Measurements from ENCODE around the gene FGF2.

DNA sequence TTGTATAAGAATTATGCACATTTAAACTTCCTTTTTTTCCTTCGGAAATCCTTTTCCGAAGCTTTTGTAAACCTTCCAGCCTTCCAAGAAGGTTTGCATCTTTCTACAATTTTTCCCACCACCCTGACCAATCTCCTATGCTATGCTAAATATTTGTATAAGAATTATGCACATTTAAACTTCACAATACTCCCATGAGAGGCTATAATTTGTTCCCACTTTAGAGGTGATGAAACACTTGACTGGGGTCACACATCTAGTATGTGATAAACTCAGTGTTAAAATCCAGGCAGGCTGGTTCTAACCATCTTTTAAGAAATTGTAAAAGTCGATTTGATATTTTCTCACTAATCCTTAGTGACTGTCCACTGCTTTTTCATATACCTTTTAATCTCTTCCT, 73.7 kb downstream of the FGF2 start:
- TF ChIP-seq, protein P1, sequence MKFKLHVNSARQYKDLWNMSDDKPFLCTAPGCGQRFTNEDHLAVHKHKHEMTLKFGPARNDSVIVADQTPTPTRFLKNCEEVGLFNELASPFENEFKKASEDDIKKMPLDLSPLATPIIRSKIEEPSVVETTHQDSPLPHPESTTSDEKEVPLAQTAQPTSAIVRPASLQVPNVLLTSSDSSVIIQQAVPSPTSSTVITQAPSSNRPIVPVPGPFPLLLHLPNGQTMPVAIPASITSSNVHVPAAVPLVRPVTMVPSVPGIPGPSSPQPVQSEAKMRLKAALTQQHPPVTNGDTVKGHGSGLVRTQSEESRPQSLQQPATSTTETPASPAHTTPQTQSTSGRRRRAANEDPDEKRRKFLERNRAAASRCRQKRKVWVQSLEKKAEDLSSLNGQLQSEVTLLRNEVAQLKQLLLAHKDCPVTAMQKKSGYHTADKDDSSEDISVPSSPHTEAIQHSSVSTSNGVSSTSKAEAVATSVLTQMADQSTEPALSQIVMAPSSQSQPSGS (tag by site-specific recombination; IDR thresholded peaks at IDR 0.05; ENCODE audit: low read depth), result no peak
- TF ChIP-seq, protein P2, sequence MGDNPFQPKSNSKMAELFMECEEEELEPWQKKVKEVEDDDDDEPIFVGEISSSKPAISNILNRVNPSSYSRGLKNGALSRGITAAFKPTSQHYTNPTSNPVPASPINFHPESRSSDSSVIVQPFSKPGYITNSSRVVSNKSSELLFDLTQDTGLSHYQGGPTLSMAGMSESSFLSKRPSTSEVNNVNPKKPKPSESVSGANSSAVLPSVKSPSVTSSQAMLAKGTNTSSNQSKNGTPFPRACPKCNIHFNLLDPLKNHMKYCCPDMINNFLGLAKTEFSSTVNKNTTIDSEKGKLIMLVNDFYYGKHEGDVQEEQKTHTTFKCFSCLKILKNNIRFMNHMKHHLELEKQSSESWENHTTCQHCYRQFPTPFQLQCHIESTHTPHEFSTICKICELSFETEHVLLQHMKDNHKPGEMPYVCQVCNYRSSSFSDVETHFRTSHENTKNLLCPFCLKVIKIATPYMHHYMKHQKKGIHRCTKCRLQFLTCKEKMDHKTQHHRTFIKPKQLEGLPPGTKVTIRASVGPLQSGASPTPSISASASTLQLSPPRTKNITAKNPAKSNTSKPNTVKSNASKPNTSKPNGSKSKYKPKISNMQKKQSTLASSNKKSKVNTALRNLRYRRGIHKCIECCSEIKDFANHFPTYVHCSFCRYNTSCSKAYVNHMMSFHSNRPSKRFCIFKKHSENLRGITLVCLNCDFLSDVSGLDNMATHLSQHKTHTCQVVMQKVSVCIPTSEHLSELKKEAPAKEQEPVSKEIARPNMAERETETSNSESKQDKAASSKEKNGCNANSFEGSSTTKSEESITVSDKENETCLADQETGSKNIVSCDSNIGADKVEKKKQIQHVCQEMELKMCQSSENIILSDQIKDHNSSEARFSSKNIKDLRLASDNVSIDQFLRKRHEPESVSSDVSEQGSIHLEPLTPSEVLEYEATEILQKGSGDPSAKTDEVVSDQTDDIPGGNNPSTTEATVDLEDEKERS (tag by site-specific recombination; IDR thresholded peaks at IDR 0.05), result no peak
- TF ChIP-seq YY1 (tag by site-specific recombination; IDR thresholded peaks at IDR 0.05), result no peak

Measured in HEK293 (cell line).